ENCODE measurements around the gene NDUFS6.

Gene NDUFS6

GRCh38 chr5:1791176-1791575 is 10.0 kb upstream of the NDUFS6 start:
- no peak for TF ChIP-seq CTCF (conservative IDR thresholded peaks at IDR 0.05)
- no peak overlapping the region for H3K27ac ChIP-seq

DNA sequence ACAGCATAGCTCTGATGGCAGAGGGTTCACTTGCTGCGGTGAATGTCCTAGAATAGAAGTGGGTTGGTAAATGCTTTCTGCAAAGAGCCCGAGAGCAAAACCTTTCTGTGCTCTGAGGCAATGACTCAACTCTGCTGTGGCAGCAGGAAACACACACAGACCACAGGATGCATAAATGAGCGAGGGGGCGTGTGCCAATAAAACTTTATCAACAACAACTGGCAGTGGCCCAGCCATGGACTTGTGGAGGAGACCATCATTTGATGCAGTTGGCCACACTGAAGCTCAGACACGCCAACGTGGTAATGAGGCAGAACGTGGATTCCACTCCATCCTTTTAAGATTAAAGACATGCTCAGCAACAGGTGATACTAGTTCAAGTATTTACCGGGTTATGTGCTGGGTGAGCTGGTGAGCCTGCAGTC is 8.4 kb upstream of the NDUFS6 start:
- no peak overlapping the region for H3K27ac ChIP-seq
- no peak for TF ChIP-seq CTCF (conservative IDR thresholded peaks at IDR 0.05)

DNA sequence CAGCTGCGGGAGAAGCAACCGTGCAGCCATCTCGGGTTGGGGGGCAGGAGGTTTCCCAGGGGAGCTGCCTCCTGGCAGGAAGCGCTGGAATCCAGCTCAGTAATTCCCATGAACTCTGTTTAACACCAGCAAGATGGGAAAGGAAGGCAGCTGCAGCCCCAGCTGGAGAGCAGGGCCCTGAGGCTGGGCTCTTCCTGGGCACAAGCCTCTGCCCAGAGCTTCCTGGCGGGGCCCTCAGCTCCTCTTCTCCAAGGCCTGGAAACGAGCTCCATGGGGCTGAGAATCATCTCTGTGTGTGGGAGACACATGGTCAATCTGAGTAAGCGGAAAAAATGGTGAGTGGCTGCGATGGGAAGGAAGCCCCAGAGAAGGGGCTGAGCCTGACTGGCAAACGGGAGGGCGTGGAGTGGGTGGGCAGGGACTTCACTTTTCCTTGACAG is 7.9 kb upstream of the NDUFS6 start:
- no peak for TF ChIP-seq CTCF (conservative IDR thresholded peaks at IDR 0.05)
- H3K27ac ChIP-seq, result no peak overlapping the region

DNA sequence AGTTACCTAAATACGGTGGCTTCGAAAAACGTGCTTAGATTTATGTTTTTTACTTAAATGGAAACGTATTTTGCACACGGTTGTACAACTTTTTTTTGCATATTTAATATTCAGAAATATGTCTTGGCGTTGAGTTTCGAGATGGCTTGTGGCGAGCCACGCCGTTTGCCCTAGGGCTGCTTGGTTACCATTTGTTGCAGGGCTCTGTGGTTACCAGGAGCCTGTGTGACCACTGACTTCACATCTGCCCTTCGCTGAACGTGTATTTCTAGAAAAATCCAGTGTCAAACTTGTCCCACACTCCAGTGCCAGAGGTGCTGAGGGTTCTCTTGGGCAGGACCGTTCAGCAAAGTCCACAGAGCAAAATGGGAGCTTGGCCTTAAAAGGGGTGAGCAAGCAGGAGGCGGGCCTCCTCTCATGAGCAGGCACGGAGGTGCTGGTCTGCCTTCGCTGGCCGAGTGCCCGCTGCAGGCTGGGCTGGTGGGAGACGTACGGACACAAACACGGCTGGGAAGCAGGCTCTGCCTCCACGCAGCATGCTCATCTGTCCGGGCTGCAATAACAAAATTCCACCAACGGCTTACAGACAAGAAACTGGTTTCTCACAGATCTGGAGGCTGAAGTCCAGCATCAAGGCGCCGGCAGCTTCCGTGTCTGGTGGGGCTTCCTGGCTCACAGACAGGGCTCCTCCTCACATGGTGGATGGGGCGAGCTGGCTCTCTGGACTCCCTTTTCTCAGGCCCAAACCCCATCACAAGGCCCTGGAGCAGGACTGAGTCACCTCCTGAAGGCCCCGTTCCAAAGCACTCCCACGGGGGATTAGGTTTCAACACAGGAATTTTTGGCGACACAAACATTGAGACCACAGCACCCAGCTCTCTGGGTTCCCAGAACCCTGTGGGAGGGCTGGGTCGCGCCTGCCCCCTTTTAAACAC is 7.0 kb upstream of the NDUFS6 start:
- H3K27ac ChIP-seq, result no peak overlapping the region
- no peak for TF ChIP-seq CTCF (conservative IDR thresholded peaks at IDR 0.05)

- TF ChIP-seq CTCF (conservative IDR thresholded peaks at IDR 0.05), result no peak
- no peak overlapping the region for H3K27ac ChIP-seq
Measured at GRCh38 chr5:1794901-1795290, 6.3 kb upstream of the NDUFS6 start.

DNA sequence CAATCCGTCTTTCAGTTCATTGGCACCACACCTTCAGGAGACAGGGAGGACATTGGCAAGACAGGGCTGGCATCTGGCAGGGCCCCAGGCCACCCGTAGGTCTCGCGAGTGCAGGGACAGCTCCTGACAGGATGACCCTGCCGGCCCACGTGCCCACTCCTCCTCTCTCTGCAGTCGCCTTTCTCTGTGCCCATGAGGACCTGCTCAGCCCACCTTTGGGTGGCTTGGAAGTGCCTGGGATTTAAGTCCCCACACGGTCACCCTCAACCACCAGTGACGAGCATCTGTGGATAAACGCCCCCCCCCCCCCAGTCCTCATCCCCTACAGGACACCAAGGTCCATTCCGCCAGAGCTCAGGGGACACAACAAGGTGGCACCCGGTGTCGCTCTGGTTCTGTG is 5.7 kb upstream of the NDUFS6 start:
- no peak overlapping the region for H3K27ac ChIP-seq
- TF ChIP-seq CTCF (conservative IDR thresholded peaks at IDR 0.05), result no peak

DNA sequence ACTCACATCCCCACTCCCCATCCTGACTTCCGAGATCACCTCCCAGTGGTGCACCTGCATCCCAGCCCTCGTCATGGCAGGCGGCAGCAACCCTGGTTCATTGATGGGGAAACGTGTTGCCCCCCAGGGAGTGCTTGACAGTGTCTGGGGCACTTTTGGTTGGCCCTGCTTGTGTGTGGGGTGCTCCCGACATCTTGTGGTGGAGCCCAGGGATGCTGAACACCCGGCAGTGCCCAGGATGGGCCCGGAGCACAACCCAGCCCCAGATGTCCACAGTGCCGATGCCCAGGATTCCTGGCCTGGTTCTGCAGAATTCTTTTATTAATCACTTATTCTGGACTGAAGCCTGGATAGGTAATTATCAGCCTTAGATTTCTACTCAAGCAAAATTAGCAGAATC is 5.3 kb upstream of the NDUFS6 start:
- no peak for TF ChIP-seq CTCF (conservative IDR thresholded peaks at IDR 0.05)
- no peak overlapping the region for H3K27ac ChIP-seq

All from VCaP (cell line).